HEK293 (cell line): ENCODE data around the gene FKBP5.

ENCODE experiments used
- ZEB2 ChIP-seq: fragments of 450-650 bp; formaldehyde crosslinking; IDR thresholded peaks from 2 replicates; pipeline ENCODE4 v1.5.1; 2016; ENCODE audit warnings: missing biosample characterization, missing genetic modification characterization
- ZNF830 ChIP-seq: fragments of 450-650 bp; IDR thresholded peaks from 2 replicates; pipeline ENCODE4 v1.5.0; 2018; ENCODE audit warnings: missing biosample characterization, missing genetic modification characterization, low read depth, mild to moderate bottlenecking, moderate library complexity
- TF ChIP-seq, protein P1 (sequence below): fragments of 450-650 bp; formaldehyde crosslinking; IDR thresholded peaks from 2 replicates; pipeline ENCODE4 v1.5.1; 2016; ENCODE audit warnings: missing biosample characterization, missing genetic modification characterization

GRCh38 chr6:35544769-35545361 lies 143.8 kb downstream of the FKBP5 start:
- TF ChIP-seq, protein P1, sequence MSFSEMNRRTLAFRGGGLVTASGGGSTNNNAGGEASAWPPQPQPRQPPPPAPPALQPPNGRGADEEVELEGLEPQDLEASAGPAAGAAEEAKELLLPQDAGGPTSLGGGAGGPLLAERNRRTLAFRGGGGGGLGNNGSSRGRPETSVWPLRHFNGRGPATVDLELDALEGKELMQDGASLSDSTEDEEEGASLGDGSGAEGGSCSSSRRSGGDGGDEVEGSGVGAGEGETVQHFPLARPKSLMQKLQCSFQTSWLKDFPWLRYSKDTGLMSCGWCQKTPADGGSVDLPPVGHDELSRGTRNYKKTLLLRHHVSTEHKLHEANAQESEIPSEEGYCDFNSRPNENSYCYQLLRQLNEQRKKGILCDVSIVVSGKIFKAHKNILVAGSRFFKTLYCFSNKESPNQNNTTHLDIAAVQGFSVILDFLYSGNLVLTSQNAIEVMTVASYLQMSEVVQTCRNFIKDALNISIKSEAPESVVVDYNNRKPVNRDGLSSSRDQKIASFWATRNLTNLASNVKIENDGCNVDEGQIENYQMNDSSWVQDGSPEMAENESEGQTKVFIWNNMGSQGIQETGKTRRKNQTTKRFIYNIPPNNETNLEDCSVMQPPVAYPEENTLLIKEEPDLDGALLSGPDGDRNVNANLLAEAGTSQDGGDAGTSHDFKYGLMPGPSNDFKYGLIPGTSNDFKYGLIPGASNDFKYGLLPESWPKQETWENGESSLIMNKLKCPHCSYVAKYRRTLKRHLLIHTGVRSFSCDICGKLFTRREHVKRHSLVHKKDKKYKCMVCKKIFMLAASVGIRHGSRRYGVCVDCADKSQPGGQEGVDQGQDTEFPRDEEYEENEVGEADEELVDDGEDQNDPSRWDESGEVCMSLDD (tag by site-specific recombination): no peak
- TF ChIP-seq ZNF830 (tag by site-specific recombination): no peak
- TF ChIP-seq ZEB2 (tag by site-specific recombination): no peak
